HG02798 (cell line): ENCODE results near the gene ENPP7.

Experiments used
- ATAC-seq: cut with Tn5 transposase; IDR thresholded peaks from one replicate; pipeline ENCODE4 v1.9.1; 2021; ENCODE audit warnings: mild to moderate bottlenecking; ENCODE audit not compliant: unreplicated experiment, poor library complexity

Gene ENPP7

DNA sequence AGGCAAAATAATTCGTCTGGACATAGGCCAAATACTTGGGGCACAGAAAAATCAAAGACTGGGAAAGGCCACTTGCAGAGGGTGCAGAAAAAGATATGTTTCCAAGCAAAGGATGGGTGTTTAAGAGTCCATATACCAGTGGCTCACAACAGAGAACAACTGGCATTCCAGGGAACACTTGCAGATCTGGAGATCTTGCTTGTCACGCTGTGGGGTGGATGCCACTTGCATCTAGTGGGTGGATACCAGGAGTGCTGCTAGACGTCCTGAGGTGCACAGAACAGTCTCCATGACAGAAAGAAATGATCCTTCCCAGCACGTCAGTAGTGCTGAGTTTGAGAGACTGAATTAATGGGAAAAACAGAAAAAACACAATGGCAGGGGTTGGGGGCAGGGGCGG lies 57.7 kb downstream of the ENPP7 start:
- no peak for ATAC-seq

DNA sequence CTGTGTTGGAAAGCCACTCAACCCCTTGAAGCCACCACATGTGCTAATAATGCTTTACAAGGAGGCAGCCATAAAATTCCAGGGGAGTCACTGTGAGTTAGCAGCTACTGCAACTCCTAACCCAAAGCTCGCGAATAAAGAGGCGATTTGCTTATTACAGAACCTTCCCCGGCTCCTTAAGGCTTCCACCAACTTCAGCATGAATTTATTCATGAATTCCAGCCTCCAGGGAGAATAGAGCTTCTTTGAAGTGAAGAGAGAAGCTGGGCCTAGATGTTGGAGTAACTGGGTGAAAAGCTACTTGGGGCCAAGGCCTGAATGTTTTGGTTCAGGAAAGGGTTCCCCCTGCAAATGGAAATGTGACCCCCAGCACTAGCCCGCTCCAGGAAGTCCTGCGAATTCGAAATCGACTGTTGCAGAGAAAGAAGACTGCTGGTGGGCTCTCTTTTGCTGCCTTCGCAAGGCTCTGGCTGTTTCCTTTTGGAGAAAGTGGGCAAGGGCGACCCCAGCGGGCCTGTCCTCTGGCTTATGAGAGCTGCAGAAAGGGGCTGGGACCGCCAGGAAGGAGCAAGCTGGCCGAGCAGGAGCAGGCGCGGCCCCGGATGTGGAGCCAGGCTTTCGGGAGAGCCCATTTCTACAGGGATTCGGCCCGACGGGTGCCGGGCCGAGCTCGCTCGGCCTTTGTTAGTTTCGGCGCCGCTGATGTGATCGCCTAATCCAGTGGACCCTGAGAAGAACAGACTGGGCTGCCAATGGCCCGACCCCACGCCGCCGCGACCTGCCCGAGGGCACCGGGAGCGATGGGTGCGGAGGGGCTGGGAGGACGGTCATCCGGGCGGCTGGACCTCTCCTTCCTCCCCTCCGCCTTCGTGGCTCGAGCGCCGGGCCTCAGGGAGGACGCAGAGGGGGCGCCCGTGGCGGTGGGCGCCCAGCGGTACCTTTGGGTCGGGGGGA lies 58.5 kb downstream of the ENPP7 start:
- no peak for ATAC-seq

DNA sequence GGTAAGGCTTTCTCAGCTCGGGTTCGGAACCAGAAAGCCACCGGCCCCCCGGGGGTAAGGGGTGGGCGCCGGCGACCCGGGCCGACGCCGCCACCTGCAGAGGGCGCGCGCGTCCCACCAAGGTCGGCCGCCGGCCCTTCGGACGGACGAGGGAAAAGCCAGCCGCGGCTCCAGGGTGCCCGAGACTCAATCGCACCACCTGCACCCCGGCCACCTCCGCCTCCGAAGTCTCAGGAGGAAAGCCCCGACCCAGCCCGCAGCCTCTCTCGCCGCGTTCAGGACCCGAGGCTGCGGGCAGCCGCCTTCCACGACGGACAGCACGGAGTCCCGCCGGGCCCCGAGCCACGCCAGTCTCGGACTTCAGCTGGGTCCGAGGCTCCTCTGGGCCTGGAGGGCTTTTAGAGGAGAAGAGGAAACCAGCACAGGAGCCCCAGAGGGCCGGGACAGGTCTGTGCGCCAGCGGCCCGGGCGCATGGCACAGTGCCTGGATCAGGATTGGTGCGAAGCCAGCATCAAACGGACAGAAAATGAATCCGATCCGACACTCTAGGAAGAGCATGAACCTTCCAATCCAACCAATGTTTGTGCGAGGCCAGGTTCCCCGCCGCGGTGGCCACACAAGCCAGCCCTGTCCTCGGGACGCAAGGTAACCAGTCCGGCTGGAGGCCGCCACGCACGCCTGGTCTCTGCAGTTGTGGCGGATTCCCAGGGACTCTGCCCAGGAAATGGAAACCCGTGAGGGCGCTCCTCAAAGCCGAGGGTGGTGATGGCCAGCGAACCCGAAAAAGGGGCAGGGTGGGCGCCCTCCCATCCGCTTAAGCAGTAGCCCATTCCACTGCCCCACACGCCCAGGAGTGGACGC lies 59.4 kb downstream of the ENPP7 start:
- ATAC-seq, result no peak

DNA sequence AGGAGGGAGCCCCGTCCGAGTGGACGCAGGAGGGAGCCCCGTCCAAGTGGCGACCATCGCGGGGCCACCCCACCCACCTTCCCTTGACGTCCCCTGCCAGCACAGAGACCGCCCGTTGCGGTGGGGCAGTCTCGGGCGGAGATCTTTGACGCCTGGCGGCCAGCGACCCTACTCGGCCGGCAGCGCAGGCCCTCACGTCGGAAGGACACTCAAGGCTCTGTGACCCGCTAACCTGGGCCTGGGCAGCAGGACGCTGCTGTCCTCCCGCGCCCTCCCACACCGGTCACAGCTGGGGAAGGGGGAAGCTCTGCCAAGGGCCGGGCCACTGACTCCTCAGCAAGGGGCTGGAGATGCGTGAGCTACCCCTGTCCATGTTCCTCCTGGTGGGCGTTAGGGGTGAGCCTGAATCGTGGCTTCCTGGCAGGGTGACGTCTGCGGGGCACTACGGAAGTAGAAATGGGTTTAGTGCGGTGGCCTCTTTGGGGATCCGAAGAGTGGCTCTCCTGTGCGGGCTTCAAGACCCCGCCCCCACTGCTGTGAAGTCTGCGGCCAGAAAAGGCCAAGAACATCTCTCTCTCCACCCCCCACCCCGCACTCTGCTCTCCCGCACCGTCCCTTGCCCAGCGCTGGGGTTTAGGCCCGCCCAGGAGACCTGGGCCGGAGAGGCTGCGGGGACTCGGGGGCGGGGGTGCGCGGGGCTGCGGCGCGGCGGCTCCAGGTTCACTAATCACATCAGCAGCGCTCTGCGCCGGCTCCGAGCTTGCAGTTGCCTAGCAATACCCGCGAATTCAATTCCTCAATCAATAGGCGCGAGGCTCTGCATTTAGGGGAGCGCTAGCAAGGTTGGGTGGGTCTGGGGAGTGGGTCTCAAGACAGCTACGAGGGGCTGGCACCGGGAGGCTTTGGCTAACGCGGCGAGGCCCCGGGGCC lies 60.3 kb downstream of the ENPP7 start:
- ATAC-seq, result no peak

DNA sequence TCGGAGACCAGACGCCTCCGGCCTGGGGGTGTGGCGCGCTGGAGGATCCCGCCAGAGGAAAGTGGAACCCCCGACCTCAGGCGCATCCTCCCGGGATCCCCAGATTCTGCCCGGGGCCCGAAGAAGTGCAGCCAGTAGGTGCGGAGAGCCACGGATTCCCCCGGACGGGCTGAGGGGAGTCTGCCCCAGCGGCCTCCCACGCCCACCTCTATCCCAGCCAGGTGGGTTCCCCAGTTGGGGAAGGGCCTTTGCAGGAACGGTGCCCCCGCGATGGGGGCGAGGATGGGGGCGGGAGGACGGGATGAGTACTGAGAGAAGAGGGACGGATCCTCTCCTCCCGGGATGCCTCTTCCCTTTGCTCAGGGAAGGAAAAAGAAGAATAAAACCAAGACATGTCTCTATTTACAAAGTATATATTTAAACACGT lies 61.0 kb downstream of the ENPP7 start:
- no peak for ATAC-seq
